Activated naive CD8-positive, alpha-beta T cell treated with anti-CD3 and anti-CD28 coated beads for 36 hours (primary cell): ENCODE results near the gene CRACR2B. TPM values are rescaled to one million over a fixed set of nuclear protein-coding genes. Genes with fewer than 3 reads are reported as not detected.

Experiments used
- DNase-seq: peaks from one replicate; pipeline ENCODE4 v3.0.0; 2021
- H3K27ac Mint-ChIP-seq: one replicate; pipeline ENCODE4 v1.8.0; 2022; ENCODE audit warnings: mild to moderate bottlenecking, moderate library complexity, mixed read lengths
- H3K27me3 Mint-ChIP-seq: one replicate; pipeline ENCODE4 v1.8.0; 2022; ENCODE audit warnings: mild to moderate bottlenecking, mixed read lengths
- H3K36me3 Mint-ChIP-seq: one replicate; pipeline ENCODE4 v1.8.0; 2021; ENCODE audit warnings: mild to moderate bottlenecking, mixed read lengths
- H3K4me1 Mint-ChIP-seq: one replicate; pipeline ENCODE4 v1.8.0; 2021; ENCODE audit warnings: mixed read lengths
- H3K4me3 Mint-ChIP-seq: one replicate; pipeline ENCODE4 v1.8.0; 2022; ENCODE audit warnings: mild to moderate bottlenecking, moderate library complexity, mixed read lengths
- H3K9me3 Mint-ChIP-seq: one replicate; pipeline ENCODE4 v1.8.0; 2022; ENCODE audit warnings: mixed read lengths
- total RNA-seq, 2 experiments: library from RNA; stranded (reverse); gene quantifications; one replicate each; pipeline ENCODE4 v1.2.3, GENCODE V29; 2021

Gene CRACR2B
- total RNA-seq, 2 experiments from 2014 or later: 0.76 to 1.1 TPM

- no peaks in the 10 kb centered on the region for H3K4me1 Mint-ChIP-seq
- no peak overlapping the region for H3K27ac Mint-ChIP-seq
- DNase-seq: peak; percentile 33
- no peaks in the 10 kb centered on the region for H3K27me3 Mint-ChIP-seq
- H3K9me3 Mint-ChIP-seq: no peaks in the 10 kb centered on the region
- H3K4me3 Mint-ChIP-seq: no peak overlapping the region
- H3K36me3 Mint-ChIP-seq: peaks cover 12% of the 10 kb centered on the region
Measured at GRCh38 chr11:877565-877964, 49.8 kb downstream of the CRACR2B start.

GRCh38 chr11:880447-880846 is 52.7 kb downstream of the CRACR2B start:
- Mint-ChIP-seq H3K9me3 (no peaks in the 10 kb centered on the region), H3K27ac (no peak overlapping the region), H3K27me3 (no peaks in the 10 kb centered on the region), H3K36me3 (peaks cover 15% of the 10 kb centered on the region), H3K4me3 (no peak overlapping the region), H3K4me1 (no peaks in the 10 kb centered on the region)
- no peak for DNase-seq

Other genes with a start within 250 kb of the CRACR2B start
- 10 to 100 TPM; 60.6 to 61.2 TPM for gene IRF7, start 212.0 kb upstream of the CRACR2B start, total RNA-seq
- not detected for gene CDHR5, start 203.0 kb upstream of the CRACR2B start, total RNA-seq
- gene SCT, start 200.7 kb upstream of the CRACR2B start, total RNA-seq: not detected
- under 1 TPM; 0.26 to 0.37 TPM for gene DRD4, start 190.7 kb upstream of the CRACR2B start, total RNA-seq
- 10 to 100 TPM; 46.1 to 49.7 TPM for gene DEAF1, start 132.7 kb upstream of the CRACR2B start, total RNA-seq
- gene TMEM80, start 132.1 kb upstream of the CRACR2B start, total RNA-seq: 1 to 10 TPM; 7.6 to 9.2 TPM
- gene EPS8L2, start 121.7 kb upstream of the CRACR2B start, total RNA-seq: 10 to 100 TPM; 13.3 to 15.9 TPM
- 100 to 1,000 TPM; 231 to 243 TPM for gene TALDO1, start 80.5 kb upstream of the CRACR2B start, total RNA-seq
- gene GATD1, start 50.4 kb upstream of the CRACR2B start, total RNA-seq: 10 to 100 TPM; 47.7 to 51.9 TPM
- 1 to 10 TPM in 1 of 2 experiments, under 1 TPM in 1; 0.94 to 1.0 TPM for gene CEND1, start 37.8 kb upstream of the CRACR2B start, total RNA-seq
- gene SLC25A22, start 29.6 kb upstream of the CRACR2B start, total RNA-seq: 10 to 100 TPM; 54.4 to 56.5 TPM
- 10 to 100 TPM; 29.4 to 30.5 TPM for gene PIDD1, start 22.7 kb upstream of the CRACR2B start, total RNA-seq
- 1,000 to 10,000 TPM; 3,139 to 3,274 TPM for gene RPLP2, start 18.0 kb upstream of the CRACR2B start, total RNA-seq
- gene PNPLA2, start 9.0 kb upstream of the CRACR2B start, total RNA-seq: 10 to 100 TPM; 32.7 to 34.7 TPM
- 10 to 100 TPM; 47.3 to 51.1 TPM for gene CD151, start 5.0 kb downstream of the CRACR2B start, total RNA-seq
- 100 to 1,000 TPM; 121 to 134 TPM for gene POLR2L, start 14.6 kb downstream of the CRACR2B start, total RNA-seq
- 10 to 100 TPM; 12.8 to 16.2 TPM for gene TSPAN4, start 14.9 kb downstream of the CRACR2B start, total RNA-seq
- 10 to 100 TPM; 73.1 to 81.6 TPM for gene CHID1, start 82.9 kb downstream of the CRACR2B start, total RNA-seq
- gene AP2A2, start 98.0 kb downstream of the CRACR2B start, total RNA-seq: 10 to 100 TPM; 26.3 to 30.3 TPM
- gene MUC6, start 208.8 kb downstream of the CRACR2B start, total RNA-seq: not detected
- gene MUC2, start 247.0 kb downstream of the CRACR2B start, total RNA-seq: not detected